ENCODE results near the gene SVOP.

DNA sequence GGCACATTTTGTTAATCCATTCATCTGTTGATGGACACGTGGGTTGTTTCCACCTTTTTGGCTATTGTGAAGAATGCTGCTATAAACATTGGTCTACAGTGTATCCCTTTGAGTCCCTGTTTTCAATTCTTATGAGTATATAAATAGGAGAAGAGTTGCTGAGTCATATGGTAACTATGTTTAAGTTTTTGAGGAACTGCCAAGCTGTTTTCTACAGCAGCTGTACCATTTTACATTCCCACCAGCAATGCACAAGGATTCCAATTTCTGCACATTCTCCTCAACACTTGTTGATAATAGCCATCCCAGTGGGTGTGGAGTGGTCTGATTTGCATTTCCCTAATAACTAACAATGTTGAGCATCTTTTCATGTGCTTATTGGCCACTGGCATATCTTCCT lies 6.9 kb upstream of the SVOP start:
- TF ChIP-seq, protein P1, sequence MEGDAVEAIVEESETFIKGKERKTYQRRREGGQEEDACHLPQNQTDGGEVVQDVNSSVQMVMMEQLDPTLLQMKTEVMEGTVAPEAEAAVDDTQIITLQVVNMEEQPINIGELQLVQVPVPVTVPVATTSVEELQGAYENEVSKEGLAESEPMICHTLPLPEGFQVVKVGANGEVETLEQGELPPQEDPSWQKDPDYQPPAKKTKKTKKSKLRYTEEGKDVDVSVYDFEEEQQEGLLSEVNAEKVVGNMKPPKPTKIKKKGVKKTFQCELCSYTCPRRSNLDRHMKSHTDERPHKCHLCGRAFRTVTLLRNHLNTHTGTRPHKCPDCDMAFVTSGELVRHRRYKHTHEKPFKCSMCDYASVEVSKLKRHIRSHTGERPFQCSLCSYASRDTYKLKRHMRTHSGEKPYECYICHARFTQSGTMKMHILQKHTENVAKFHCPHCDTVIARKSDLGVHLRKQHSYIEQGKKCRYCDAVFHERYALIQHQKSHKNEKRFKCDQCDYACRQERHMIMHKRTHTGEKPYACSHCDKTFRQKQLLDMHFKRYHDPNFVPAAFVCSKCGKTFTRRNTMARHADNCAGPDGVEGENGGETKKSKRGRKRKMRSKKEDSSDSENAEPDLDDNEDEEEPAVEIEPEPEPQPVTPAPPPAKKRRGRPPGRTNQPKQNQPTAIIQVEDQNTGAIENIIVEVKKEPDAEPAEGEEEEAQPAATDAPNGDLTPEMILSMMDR (IDR thresholded peaks at IDR 0.05) = no peak
- no peak for TF ChIP-seq POLR2A (IDR thresholded peaks at IDR 0.05)

Measured in body of pancreas (tissue), 4 donors.